K562 (cell line): ENCODE data around the gene TEX14. TPM values are rescaled to one million over a fixed set of nuclear protein-coding genes. Genes with fewer than 3 reads are reported as not detected.

ENCODE experiments used
- CREM ChIP-seq: IDR thresholded peaks from 2 replicates; pipeline ENCODE4 v1.6.1; 2014; ENCODE audit warnings: antibody characterized with exemption, low read depth
- ETV1 ChIP-seq: fragments of 450-650 bp; conservative IDR thresholded peaks from 2 replicates; pipeline ENCODE4 v1.6.1; 2016; ENCODE audit warnings: missing genetic modification characterization, control low read depth, low read depth, missing compliant biosample characterization
- FOXJ2 ChIP-seq: fragments of 200-800 bp; sonication (Bioruptor generic); IDR thresholded peaks from 2 replicates; pipeline ENCODE4 v1.6.1; 2016; ENCODE audit warnings: missing genetic modification characterization, missing compliant biosample characterization
- FOXK1 ChIP-seq: sonication (generic); formaldehyde crosslinking; IDR thresholded peaks from 2 replicates; pipeline ENCODE4 v1.8.0; 2022; ENCODE audit warnings: missing genetic modification reagents, mild to moderate bottlenecking, borderline replicate concordance
- KDM2B ChIP-seq: fragments of 250-450 bp; sonication (Bioruptor Pico); IDR thresholded peaks from 2 replicates; pipeline ENCODE4 v1.8.0; 2021; ENCODE audit warnings: mild to moderate bottlenecking, moderate library complexity
- KLF13 ChIP-seq: fragments of 450-650 bp; IDR thresholded peaks from 2 replicates; pipeline ENCODE4 v1.6.1; 2016; ENCODE audit warnings: missing genetic modification characterization, low read depth, mild to moderate bottlenecking, missing compliant biosample characterization, moderate library complexity, borderline replicate concordance
- MCM5 ChIP-seq: fragments of 450-650 bp; IDR thresholded peaks from 2 replicates; pipeline ENCODE4 v1.6.1; 2016; ENCODE audit warnings: low read depth
- NELFE ChIP-seq: IDR thresholded peaks from 2 replicates; pipeline ENCODE4 v1.6.1; 2011; ENCODE audit warnings: mild to moderate bottlenecking; ENCODE audit not compliant: insufficient read depth, insufficient read length
- POU5F1 ChIP-seq: fragments of 150-350 bp; IDR thresholded peaks from 2 replicates; pipeline ENCODE4 v1.6.1; 2014; ENCODE audit warnings: borderline replicate concordance, low read length, low read depth, mild to moderate bottlenecking; ENCODE audit not compliant: partially characterized antibody
- PPARD ChIP-seq: fragments of 250-450 bp; sonication (Bioruptor Pico); IDR thresholded peaks from 2 replicates; pipeline ENCODE4 v1.8.0; 2022; ENCODE audit warnings: inconsistent platforms, mild to moderate bottlenecking, moderate library complexity
- SIX5 ChIP-seq, 2 experiments: IDR thresholded peaks; 2 replicates each; pipeline ENCODE4 v1.6.1; 2011; ENCODE audit warnings: low read length in 2 of 2, borderline replicate concordance in 1 of 2, low read depth in 1 of 2, mild to moderate bottlenecking in 1 of 2, moderate library complexity in 1 of 2; ENCODE audit not compliant: insufficient read depth in 1 of 2
- SRSF1 ChIP-seq: fragments of 200-400 bp; formaldehyde crosslinking; IDR thresholded peaks from 2 replicates; pipeline ENCODE4 v1.6.1; 2017; ENCODE audit warnings: mild to moderate bottlenecking, low read depth, low read length, moderate library complexity
- ZNF589 ChIP-seq: fragments of 200-800 bp; sonication (Bioruptor generic); IDR thresholded peaks from 2 replicates; pipeline ENCODE4 v1.6.1; 2016; ENCODE audit warnings: low read depth, missing genetic modification characterization, missing compliant biosample characterization
- ZNF780A ChIP-seq: fragments of 250-450 bp; sonication (Bioruptor Pico); IDR thresholded peaks from 2 replicates; pipeline ENCODE4 v1.5.0; 2021; ENCODE audit warnings: mild to moderate bottlenecking
- ZNF785 ChIP-seq: fragments of 250-450 bp; sonication (Bioruptor Pico); IDR thresholded peaks from 2 replicates; pipeline ENCODE4 v1.4.0; 2020; ENCODE audit warnings: mild to moderate bottlenecking
- ZNF79 ChIP-seq: fragments of 250-450 bp; sonication (Bioruptor Pico); IDR thresholded peaks from 2 replicates; pipeline ENCODE4 v1.4.0; 2020; ENCODE audit warnings: low read depth, mild to moderate bottlenecking, moderate library complexity
- polyA plus RNA-seq, 8 experiments: library from polyadenylated mRNA; depleted of rRNA in 4 of 8; stranded (reverse) in 5 of 8; unstranded in 3 of 8; fragments of >200 nt; fragmentation: Nextera tagmentation in 2 of 8; fragmentation: Illumina TruSeq in 1 of 8; extraction: Ambion mirVana in 2 of 8; extraction: Trizol in 1 of 8; gene quantifications; 2 replicates each; pipeline versions ENCODE4 v1.2.1 to v1.2.3, GENCODE V29; 2011 to 2014; ENCODE audit warnings: inconsistent platforms in 1 of 8, missing spikeins in 1 of 8
- total RNA-seq, 7 experiments: library from RNA; depleted of rRNA in 6 of 7; stranded (reverse); fragments of >200 nt in 6 of 7; fragmentation: Illumina TruSeq in 2 of 7; extraction: Trizol in 2 of 7; gene quantifications; 2 replicates each; pipeline versions ENCODE4 v1.2.1 to v1.2.3, GENCODE V29; 2011 to 2021; ENCODE audit warnings: low replicate concordance in 1 of 7
- TF ChIP-seq, protein P1 (sequence below): fragments of 250-450 bp; sonication (Bioruptor Pico); IDR thresholded peaks from 2 replicates; pipeline ENCODE4 v1.5.0; 2021; ENCODE audit warnings: mild to moderate bottlenecking, borderline replicate concordance
- TF ChIP-seq, protein P2 (sequence below): fragments of 450-650 bp; IDR thresholded peaks from 2 replicates; pipeline ENCODE4 v1.6.1; 2017; ENCODE audit warnings: antibody characterized with exemption, mild to moderate bottlenecking
- TF ChIP-seq, protein P3 (sequence below): sonication (generic); formaldehyde crosslinking; IDR thresholded peaks from 2 replicates; pipeline ENCODE4 v1.8.0; 2022; ENCODE audit warnings: mild to moderate bottlenecking, missing genetic modification reagents

Gene TEX14
- total and polyA plus RNA-seq, 9 of the 15 experiments (the other 6 are each of a cell fraction or from before 2014, with no cell fraction given), result 0.05 to 0.12 (median 0.09) TPM; not detected in 1

DNA sequence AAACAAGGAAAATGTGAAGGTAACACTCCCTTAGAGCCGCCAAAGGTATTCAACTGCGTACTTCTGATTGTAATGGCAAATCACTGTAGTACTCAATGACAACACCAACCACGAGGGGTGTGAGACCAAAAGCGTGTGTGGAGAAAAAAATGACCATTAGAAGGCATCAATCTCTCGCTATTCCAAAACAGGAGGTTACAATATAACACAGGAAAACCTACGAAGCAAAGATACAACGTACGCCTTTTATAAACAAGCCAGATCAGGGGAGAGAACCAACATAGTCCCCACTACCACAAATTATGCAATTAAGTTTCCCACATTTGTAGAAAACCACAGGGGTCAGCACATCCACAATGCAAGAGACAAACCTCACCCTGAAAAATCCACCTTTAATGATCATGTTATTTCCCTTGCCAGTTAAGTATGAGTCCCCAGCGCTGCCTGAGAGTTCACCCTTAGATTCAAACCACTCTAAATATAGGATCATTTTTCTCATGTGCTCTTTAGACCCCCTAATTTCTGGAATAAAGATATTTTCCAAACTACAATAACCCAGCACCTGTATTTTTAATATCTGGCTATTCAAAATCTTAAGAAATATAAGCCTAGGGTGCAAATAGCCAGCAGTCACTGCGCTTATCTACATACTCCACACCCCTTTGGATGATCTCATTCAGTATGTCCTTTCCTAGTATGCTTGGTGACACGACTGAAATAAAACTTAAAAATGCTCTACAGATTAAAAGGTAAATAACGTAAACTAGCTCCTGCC, 12.4 kb downstream of the TEX14 start (continued):
- TF ChIP-seq, protein P1, sequence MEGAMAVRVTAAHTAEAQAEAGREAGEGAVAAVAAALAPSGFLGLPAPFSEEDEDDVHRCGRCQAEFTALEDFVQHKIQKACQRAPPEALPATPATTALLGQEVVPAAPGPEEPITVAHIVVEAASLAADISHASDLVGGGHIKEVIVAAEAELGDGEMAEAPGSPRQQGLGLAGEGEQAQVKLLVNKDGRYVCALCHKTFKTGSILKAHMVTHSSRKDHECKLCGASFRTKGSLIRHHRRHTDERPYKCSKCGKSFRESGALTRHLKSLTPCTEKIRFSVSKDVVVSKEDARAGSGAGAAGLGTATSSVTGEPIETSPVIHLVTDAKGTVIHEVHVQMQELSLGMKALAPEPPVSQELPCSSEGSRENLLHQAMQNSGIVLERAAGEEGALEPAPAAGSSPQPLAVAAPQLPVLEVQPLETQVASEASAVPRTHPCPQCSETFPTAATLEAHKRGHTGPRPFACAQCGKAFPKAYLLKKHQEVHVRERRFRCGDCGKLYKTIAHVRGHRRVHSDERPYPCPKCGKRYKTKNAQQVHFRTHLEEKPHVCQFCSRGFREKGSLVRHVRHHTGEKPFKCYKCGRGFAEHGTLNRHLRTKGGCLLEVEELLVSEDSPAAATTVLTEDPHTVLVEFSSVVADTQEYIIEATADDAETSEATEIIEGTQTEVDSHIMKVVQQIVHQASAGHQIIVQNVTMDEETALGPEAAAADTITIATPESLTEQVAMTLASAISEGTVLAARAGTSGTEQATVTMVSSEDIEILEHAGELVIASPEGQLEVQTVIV (CRISPR knock-in tag), result peak; percentile 94
- peak; percentile 97 for TF ChIP-seq FOXK1 (CRISPR knock-in tag)
- TF ChIP-seq SIX5 (IDR thresholded peaks at IDR 0.05; ENCODE audit: borderline replicate concordance in 1 of 2, insufficient read depth in 1 of 2, low read depth in 1 of 2, low read length in 2 of 2), result peak; percentile 37 to 53; a peak in 2 of 4 replicates
- TF ChIP-seq KLF13 (tag), result no peak; the same call in 1 of the 2 replicates
- TF ChIP-seq NELFE, result peak; percentile 92
- peak; percentile 95 for TF ChIP-seq ZNF589 (CRISPR knock-in tag)
- TF ChIP-seq ZNF785 (CRISPR knock-in tag), result no peak
- TF ChIP-seq MCM5, result no peak
- TF ChIP-seq PPARD (CRISPR knock-in tag), result peak; percentile 77; the same call in 1 of the 2 replicates
- TF ChIP-seq, protein P2, sequence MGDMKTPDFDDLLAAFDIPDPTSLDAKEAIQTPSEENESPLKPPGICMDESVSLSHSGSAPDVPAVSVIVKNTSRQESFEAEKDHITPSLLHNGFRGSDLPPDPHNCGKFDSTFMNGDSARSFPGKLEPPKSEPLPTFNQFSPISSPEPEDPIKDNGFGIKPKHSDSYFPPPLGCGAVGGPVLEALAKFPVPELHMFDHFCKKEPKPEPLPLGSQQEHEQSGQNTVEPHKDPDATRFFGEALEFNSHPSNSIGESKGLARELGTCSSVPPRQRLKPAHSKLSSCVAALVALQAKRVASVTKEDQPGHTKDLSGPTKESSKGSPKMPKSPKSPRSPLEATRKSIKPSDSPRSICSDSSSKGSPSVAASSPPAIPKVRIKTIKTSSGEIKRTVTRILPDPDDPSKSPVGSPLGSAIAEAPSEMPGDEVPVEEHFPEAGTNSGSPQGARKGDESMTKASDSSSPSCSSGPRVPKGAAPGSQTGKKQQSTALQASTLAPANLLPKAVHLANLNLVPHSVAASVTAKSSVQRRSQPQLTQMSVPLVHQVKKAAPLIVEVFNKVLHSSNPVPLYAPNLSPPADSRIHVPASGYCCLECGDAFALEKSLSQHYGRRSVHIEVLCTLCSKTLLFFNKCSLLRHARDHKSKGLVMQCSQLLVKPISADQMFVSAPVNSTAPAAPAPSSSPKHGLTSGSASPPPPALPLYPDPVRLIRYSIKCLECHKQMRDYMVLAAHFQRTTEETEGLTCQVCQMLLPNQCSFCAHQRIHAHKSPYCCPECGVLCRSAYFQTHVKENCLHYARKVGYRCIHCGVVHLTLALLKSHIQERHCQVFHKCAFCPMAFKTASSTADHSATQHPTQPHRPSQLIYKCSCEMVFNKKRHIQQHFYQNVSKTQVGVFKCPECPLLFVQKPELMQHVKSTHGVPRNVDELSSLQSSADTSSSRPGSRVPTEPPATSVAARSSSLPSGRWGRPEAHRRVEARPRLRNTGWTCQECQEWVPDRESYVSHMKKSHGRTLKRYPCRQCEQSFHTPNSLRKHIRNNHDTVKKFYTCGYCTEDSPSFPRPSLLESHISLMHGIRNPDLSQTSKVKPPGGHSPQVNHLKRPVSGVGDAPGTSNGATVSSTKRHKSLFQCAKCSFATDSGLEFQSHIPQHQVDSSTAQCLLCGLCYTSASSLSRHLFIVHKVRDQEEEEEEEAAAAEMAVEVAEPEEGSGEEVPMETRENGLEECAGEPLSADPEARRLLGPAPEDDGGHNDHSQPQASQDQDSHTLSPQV, result peak; percentile 47; the same call in 1 of the 2 replicates
- peak; percentile 87 for TF ChIP-seq CREM
- TF ChIP-seq, protein P3, sequence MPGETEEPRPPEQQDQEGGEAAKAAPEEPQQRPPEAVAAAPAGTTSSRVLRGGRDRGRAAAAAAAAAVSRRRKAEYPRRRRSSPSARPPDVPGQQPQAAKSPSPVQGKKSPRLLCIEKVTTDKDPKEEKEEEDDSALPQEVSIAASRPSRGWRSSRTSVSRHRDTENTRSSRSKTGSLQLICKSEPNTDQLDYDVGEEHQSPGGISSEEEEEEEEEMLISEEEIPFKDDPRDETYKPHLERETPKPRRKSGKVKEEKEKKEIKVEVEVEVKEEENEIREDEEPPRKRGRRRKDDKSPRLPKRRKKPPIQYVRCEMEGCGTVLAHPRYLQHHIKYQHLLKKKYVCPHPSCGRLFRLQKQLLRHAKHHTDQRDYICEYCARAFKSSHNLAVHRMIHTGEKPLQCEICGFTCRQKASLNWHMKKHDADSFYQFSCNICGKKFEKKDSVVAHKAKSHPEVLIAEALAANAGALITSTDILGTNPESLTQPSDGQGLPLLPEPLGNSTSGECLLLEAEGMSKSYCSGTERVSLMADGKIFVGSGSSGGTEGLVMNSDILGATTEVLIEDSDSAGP (CRISPR knock-in tag), result no peak
- TF ChIP-seq ZNF79 (CRISPR knock-in tag), result peak; percentile 59; the same call in 1 of the 2 replicates
- TF ChIP-seq ZNF780A (CRISPR knock-in tag), result peak; percentile 100
- peak; percentile 84 for TF ChIP-seq ETV1 (tag)
- TF ChIP-seq SRSF1, result 0 out of 2 replicates have a peak, but pooled peaks have one; percentile 51
- 0 out of 2 replicates have a peak, but pooled peaks have one; percentile 36 for TF ChIP-seq KDM2B (CRISPR knock-in tag)
- no peak for TF ChIP-seq POU5F1
- peak; percentile 54; the same call in 1 of the 2 replicates for TF ChIP-seq FOXJ2 (tag)
